PC-3 (cell line): ENCODE measurements around the gene BTBD16.

Source experiments
- EZH2phosphoT487 ChIP-seq: fragments of 300-600 bp; sonication (generic); IDR thresholded peaks from 2 replicates; pipeline ENCODE4 v1.6.1; 2018; ENCODE audit warnings: mild to moderate bottlenecking, antibody characterized with exemption, low read length, borderline replicate concordance
- TF ChIP-seq, protein P1 (sequence below): fragments of 300-600 bp; sonication (generic); conservative IDR thresholded peaks from 2 replicates; pipeline ENCODE4 v1.5.1; 2017; ENCODE audit warnings: antibody characterized with exemption, low read depth, mild to moderate bottlenecking, low read length

- TF ChIP-seq, protein P1, sequence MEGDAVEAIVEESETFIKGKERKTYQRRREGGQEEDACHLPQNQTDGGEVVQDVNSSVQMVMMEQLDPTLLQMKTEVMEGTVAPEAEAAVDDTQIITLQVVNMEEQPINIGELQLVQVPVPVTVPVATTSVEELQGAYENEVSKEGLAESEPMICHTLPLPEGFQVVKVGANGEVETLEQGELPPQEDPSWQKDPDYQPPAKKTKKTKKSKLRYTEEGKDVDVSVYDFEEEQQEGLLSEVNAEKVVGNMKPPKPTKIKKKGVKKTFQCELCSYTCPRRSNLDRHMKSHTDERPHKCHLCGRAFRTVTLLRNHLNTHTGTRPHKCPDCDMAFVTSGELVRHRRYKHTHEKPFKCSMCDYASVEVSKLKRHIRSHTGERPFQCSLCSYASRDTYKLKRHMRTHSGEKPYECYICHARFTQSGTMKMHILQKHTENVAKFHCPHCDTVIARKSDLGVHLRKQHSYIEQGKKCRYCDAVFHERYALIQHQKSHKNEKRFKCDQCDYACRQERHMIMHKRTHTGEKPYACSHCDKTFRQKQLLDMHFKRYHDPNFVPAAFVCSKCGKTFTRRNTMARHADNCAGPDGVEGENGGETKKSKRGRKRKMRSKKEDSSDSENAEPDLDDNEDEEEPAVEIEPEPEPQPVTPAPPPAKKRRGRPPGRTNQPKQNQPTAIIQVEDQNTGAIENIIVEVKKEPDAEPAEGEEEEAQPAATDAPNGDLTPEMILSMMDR = no peak
- no peak for TF ChIP-seq EZH2phosphoT487
Observed at GRCh38 chr10:122380703-122381102, 109.6 kb downstream of the BTBD16 start.
